ENCODE measurements around the gene USP21. TPM values are rescaled to one million over a fixed set of nuclear protein-coding genes. Genes with fewer than 3 reads are reported as not detected.

Gene USP21
- total and polyA plus RNA-seq, 2 of the 4 experiments (the other 2 are of a cell fraction) = 6.3 to 23.8 TPM

DNA sequence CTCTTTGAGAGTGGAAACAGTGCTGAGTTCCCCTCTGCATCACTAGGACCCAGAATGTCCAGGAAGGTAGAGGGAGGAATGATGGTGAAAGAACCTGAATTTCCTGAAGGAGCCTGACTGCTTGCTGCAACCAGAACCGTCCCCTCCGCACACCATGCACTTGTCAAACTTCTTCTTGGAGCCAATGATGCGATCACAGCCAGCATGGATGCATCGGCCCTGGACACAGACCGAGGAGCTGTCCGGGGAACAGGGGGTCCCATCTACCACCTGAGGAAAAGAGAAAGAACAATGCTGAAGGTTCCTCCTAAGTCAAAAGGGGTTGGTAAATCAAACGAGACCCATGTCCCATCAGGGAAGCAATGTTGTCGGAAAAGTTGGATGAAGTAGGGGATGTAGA lies 32.7 kb downstream of the USP21 start:
- 100% methylated on average over 1 of the region's 8 CpGs; no CpG with 5 or more reads in 1 of the 2 experiments for WGBS, 2 experiments (ENCODE audit: extremely low coverage in 2 of 2, insufficient read length in 1 of 2)
- in situ Hi-C loops (cut with MboI; ENCODE audit: low sequenced_read_pairs) (no loop called here), intact Hi-C loops (cut with micrococcal nuclease) (loop anchor here (1.0 kb wide), 3 partner anchors 33 to 190 kb away; no protein-coding TSS in a partner anchor), dilution Hi-C loops (cut with HindIII; ENCODE audit: low sequenced_read_pairs, unreplicated experiment) (no loop called here)
- Histone ChIP-seq H3K4ac (ENCODE audit: low read depth, low read length) (no peak overlapping the region), H3K27ac (ENCODE audit: insufficient read depth, low read length) (no peak overlapping the region), H3K56ac (ENCODE audit: extremely low read depth, insufficient read depth, low read length) (no peak overlapping the region), H4K5ac (ENCODE audit: low read depth, low read length) (no peak overlapping the region), H2BK5ac (ENCODE audit: low read depth, low read length, poor library complexity, severe bottlenecking) (no peak overlapping the region), H3K9me1 (ENCODE audit: insufficient read depth, low read length) (0 out of 2 replicates have a peak, but pooled peaks cover 4% of the 10 kb centered on the region), H2BK120ac (ENCODE audit: low read depth, low read length) (no peak overlapping the region), H3K4me1 (ENCODE audit: control insufficient read depth, insufficient read depth, low read length) (peaks cover 4% of the 10 kb centered on the region; the same call in 1 of the 2 replicates), H3K23ac (ENCODE audit: low read depth, low read length) (no peak overlapping the region), H3K14ac (replicated peaks; ENCODE audit: low read depth, low read length) (no peak overlapping the region), H3K4me3 (ENCODE audit: insufficient read depth, low read depth, low read length) (no peak overlapping the region), H3K9ac (ENCODE audit: low read depth, low read length) (no peak overlapping the region), H3K79me1 (ENCODE audit: low read depth in 1 of 2, low read length in 2 of 2) (no peaks in the 10 kb centered on the region), H2AK9ac (replicated peaks; ENCODE audit: low read depth, low read length, poor library complexity) (no peak overlapping the region), H3K18ac (ENCODE audit: low read depth, low read length) (no peak overlapping the region), H3K36me3 (ENCODE audit: control insufficient read depth, insufficient read depth, low read length) (no peaks in the 10 kb centered on the region), H2BK20ac (ENCODE audit: low read depth, low read length) (no peak overlapping the region), H4K91ac (ENCODE audit: insufficient read depth, low read depth, low read length) (no peak overlapping the region), H2AK5ac (ENCODE audit: low read depth, low read length) (no peak overlapping the region), H2BK15ac (ENCODE audit: low read depth, low read length) (no peak overlapping the region), H2AFZ (replicated peaks; ENCODE audit: low read length, poor library complexity) (no peak overlapping the region), H3K4me2 (ENCODE audit: low read depth, low read length) (no peak overlapping the region), H4K8ac (ENCODE audit: low read depth in 2 of 2, low read length in 2 of 2) (no peak overlapping the region), H3K27me3 (ENCODE audit: control insufficient read depth, insufficient read depth, low read length) (no peaks in the 10 kb centered on the region), H4K20me1 (ENCODE audit: insufficient read depth, low read length) (no peaks in the 10 kb centered on the region), H3K9me3 (ENCODE audit: control insufficient read depth, insufficient read depth, low read length) (no peaks in the 10 kb centered on the region)
- DNase-seq = no peak
- no peak for ATAC-seq (ENCODE audit: low read depth)
- CTCF ChIA-PET = interaction anchor here (1.0 to 1.4 kb wide), 3 partner anchors 10 to 99 kb away, joined by 3 to 8 read pairs (median 6); partner anchors contain the start of genes NDUFS2 and TOMM40L
- no peak for TF ChIP-seq USF2 (IDR thresholded peaks at IDR 0.05; ENCODE audit: low read depth, low read length)
- no peak for TF ChIP-seq CHD1 (IDR thresholded peaks at IDR 0.05; ENCODE audit: low read depth, low read length)
- TF ChIP-seq POLR2A (IDR thresholded peaks at IDR 0.05; ENCODE audit: low read depth, low read length) = no peak
- TF ChIP-seq RCOR1 (IDR thresholded peaks at IDR 0.05; ENCODE audit: insufficient replicate concordance, low read length) = no peak
- TF ChIP-seq SMC3 (IDR thresholded peaks at IDR 0.05; ENCODE audit: low read depth, low read length) = no peak
- no peak for TF ChIP-seq NFE2L2 (IDR thresholded peaks at IDR 0.05; ENCODE audit: low read depth, low read length)
- no TSS peak for BruUV-seq (replicated peaks)
- POLR2A ChIA-PET (ENCODE audit: unreplicated experiment) = no interaction called here

Data from IMR-90 (cell line).